Right lobe of liver (tissue), 4 donors: ENCODE data around the gene CDC16.

Experiments
- CTCF ChIP-seq, 4 donors: fragments of 200-600 bp in 3 of 4; fragments of 450-650 bp in 1 of 4; IDR thresholded peaks; one replicate each; pipeline versions ENCODE4 v1.5.1 to v1.8.0; 2016 to 2022; ENCODE audit warnings: antibody characterized with exemption in 4 of 4, mild to moderate bottlenecking in 2 of 4
- POLR2A ChIP-seq: fragments of 450-650 bp; IDR thresholded peaks from one replicate; pipeline ENCODE4 v1.6.1; 2017; ENCODE audit warnings: antibody characterized with exemption, mild to moderate bottlenecking
- donor health status: DM: no; HTN: no; CAD: no.
- donor health status: DM: no; HTN: no; CAD: no.
- donor health status: DM: no; HTN: yes; CAD: no.

DNA sequence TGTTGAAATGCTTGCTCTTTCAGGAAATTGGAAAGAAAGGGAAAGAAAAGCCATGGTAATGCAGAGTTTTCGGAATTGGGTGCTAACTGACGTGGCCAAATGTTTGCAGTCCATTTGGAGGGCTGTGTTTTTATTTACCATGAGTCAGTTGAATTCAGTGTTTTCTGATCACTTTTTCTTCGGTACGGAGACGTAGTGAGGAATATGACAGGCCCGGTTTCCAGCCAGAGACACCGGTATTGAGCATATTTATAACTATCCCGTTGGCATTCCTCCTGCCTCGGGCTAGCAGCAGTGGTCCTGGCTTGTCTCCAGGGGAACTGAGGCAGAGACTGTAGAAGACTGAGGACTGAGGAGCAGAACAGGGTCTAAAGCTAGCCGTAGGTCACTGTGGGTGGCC is 1.0 kb downstream of the CDC16 start:
- TF ChIP-seq CTCF (IDR thresholded peaks at IDR 0.05) (no peak), POLR2A (no peak)
